Measurements from ENCODE around the gene THADA.

DNA sequence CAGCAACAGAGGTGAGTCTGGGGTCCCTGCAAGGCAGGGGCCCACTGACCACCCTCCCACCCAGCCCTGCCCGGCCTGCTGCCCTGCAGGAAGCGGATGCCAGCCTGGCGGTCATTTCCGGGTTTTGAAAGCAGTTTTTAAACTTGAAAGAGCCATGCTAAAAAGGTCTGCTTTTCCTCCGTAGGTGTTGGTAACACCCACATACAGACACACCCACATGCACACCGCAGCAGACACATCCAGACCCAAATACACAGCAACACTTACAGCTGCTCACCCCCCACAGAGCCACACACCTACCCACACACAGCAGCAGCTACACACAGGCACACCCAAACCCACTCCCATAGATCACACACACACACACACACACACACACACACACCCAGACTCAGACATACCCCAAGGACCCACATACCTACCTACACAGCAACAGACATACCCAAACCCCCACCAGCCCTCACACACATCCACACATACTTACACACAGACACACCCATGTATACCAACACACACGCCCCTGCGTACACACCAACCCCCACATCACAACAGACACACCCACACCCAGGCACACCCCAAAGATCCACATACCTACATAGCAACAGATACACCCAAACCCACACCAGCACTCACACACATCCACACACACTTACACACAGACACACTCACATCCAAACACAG lies 377.0 kb downstream of the THADA start:
- TF ChIP-seq, protein P1, sequence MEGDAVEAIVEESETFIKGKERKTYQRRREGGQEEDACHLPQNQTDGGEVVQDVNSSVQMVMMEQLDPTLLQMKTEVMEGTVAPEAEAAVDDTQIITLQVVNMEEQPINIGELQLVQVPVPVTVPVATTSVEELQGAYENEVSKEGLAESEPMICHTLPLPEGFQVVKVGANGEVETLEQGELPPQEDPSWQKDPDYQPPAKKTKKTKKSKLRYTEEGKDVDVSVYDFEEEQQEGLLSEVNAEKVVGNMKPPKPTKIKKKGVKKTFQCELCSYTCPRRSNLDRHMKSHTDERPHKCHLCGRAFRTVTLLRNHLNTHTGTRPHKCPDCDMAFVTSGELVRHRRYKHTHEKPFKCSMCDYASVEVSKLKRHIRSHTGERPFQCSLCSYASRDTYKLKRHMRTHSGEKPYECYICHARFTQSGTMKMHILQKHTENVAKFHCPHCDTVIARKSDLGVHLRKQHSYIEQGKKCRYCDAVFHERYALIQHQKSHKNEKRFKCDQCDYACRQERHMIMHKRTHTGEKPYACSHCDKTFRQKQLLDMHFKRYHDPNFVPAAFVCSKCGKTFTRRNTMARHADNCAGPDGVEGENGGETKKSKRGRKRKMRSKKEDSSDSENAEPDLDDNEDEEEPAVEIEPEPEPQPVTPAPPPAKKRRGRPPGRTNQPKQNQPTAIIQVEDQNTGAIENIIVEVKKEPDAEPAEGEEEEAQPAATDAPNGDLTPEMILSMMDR (IDR thresholded peaks at IDR 0.05; ENCODE audit: low read length) = no peak
- TF ChIP-seq EZH2 (IDR thresholded peaks at IDR 0.05; ENCODE audit: borderline replicate concordance, low read length) = no peak
